Thyroid gland (tissue), 4 donors: ENCODE results near the gene C5.

Experiments used
- CTCF ChIP-seq, 6 experiments: fragments of 200-600 bp in 3 of 6; fragments of 450-650 bp in 3 of 6; sonication (generic) in 3 of 6; IDR thresholded peaks; one replicate each; pipeline ENCODE4 v1.5.1; 2016 to 2019; ENCODE audit warnings: antibody characterized with exemption in 6 of 6, mild to moderate bottlenecking in 2 of 6, inconsistent platforms in 1 of 6, moderate library complexity in 1 of 6
- POLR2A ChIP-seq, 2 donors: fragments of 450-650 bp; IDR thresholded peaks; one replicate each; pipeline ENCODE4 v1.6.1; 2017; ENCODE audit warnings: antibody characterized with exemption in 2 of 2, mild to moderate bottlenecking in 2 of 2, moderate library complexity in 1 of 2

- TF ChIP-seq CTCF (IDR thresholded peaks at IDR 0.05) (no peak), POLR2A (IDR thresholded peaks at IDR 0.05) (no peak)
These were observed 130.9 kb downstream of the C5 start for GRCh38 chr9:120918931-120919842.
